ENCODE results near the gene ZNF785. TPM values are rescaled to one million over a fixed set of nuclear protein-coding genes. Genes with fewer than 3 reads are reported as not detected.

Gene ZNF785
- total RNA-seq, 1 donor from 2014 or later, result 20.2 TPM

DNA sequence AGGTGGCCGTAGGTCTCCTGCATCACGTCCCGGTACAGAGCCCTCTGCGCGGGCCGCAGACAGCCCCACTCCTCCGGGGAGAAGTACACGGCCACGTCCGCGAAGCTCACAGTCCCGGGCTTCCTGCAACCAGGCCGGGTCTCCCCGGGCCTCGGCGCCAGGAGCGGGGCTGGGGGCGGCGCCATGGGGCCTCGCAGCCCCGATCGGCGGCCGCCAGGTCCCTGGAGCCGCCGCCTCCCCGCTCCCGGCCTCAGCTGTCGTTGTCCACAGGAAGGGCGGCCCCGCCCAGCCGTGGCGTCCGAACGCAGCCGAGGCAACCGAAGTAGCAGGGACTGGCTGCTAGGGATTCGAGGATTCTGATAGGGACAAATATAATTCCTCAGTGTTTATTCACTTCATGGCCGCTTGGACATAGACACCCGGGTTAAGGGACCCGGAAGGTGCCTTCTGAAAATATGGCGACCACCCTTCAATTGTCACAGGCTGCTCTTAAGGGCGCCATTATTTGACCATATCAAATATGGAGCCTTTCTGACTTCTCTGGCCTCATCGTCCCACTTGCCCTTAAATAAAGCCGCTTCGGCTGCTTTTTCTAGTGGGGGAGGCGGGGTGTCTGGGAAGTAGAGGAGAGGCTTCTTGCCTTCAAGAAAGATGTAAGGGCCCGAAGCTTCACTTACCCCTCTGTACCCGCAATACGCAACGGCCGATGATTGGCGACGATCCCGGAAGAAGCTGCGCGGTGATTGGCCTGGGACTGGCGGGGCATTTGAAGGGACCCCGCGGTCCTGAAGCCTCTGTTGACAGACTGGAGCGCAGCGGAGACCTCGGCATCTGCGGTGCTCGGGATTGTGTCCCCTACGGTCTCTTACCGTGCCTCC lies 13.8 kb downstream of the ZNF785 start, which contains the start of gene ZNF688:
ZNF688 (minus strand) TSS at position 270 of the 878 bp plus-strand sequence; CDS start at position 185, 85 bp downstream.
- H3K9me3 Mint-ChIP-seq (ENCODE audit: low read depth), result no peaks in the 10 kb centered on the region
- no peaks in the 10 kb centered on the region for H3K36me3 Mint-ChIP-seq (ENCODE audit: low read depth)
- TF ChIP-seq, protein P1, sequence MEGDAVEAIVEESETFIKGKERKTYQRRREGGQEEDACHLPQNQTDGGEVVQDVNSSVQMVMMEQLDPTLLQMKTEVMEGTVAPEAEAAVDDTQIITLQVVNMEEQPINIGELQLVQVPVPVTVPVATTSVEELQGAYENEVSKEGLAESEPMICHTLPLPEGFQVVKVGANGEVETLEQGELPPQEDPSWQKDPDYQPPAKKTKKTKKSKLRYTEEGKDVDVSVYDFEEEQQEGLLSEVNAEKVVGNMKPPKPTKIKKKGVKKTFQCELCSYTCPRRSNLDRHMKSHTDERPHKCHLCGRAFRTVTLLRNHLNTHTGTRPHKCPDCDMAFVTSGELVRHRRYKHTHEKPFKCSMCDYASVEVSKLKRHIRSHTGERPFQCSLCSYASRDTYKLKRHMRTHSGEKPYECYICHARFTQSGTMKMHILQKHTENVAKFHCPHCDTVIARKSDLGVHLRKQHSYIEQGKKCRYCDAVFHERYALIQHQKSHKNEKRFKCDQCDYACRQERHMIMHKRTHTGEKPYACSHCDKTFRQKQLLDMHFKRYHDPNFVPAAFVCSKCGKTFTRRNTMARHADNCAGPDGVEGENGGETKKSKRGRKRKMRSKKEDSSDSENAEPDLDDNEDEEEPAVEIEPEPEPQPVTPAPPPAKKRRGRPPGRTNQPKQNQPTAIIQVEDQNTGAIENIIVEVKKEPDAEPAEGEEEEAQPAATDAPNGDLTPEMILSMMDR (IDR thresholded peaks at IDR 0.05), result peak; percentile 17
- DNase-seq (ENCODE audit: low spot score), result peak; percentile 97
- H3K4me3 Mint-ChIP-seq (ENCODE audit: unreplicated experiment), result peak within 1 kb of the TSS; percentile 89
- peak within 1 kb of the TSS; percentile 95 for H3K27ac Mint-ChIP-seq (ENCODE audit: unreplicated experiment)
- peaks cover 18% of the 10 kb centered on the region for H3K4me1 Mint-ChIP-seq (ENCODE audit: low read depth)
- H3K27me3 Mint-ChIP-seq (ENCODE audit: low read depth), result no peaks in the 10 kb centered on the region

- Mint-ChIP-seq H3K9me3 (ENCODE audit: low read depth) (no peaks in the 10 kb centered on the region), H3K4me1 (ENCODE audit: low read depth) (peaks cover 18% of the 10 kb centered on the region), H3K27me3 (ENCODE audit: low read depth) (no peaks in the 10 kb centered on the region), H3K36me3 (ENCODE audit: low read depth) (no peaks in the 10 kb centered on the region), H3K4me3 (ENCODE audit: unreplicated experiment) (peak overlapping the region; percentile 89), H3K27ac (ENCODE audit: unreplicated experiment) (peak overlapping the region; percentile 95)
- TF ChIP-seq, protein P1 (IDR thresholded peaks at IDR 0.05), result no peak
- DNase-seq (ENCODE audit: low spot score), result no peak
These were observed 14.7 kb downstream of the ZNF785 start for GRCh38 chr16:30570636-30571444.

- no peaks in the 10 kb centered on the region for H3K27me3 Mint-ChIP-seq (ENCODE audit: low read depth)
- no peaks in the 10 kb centered on the region for H3K36me3 Mint-ChIP-seq (ENCODE audit: low read depth)
- TF ChIP-seq, protein P1 (IDR thresholded peaks at IDR 0.05), result no peak
- no peaks in the 10 kb centered on the region for H3K9me3 Mint-ChIP-seq (ENCODE audit: low read depth)
- DNase-seq (ENCODE audit: low spot score), result no peak
- H3K4me3 Mint-ChIP-seq (ENCODE audit: unreplicated experiment), result no peak overlapping the region
- H3K4me1 Mint-ChIP-seq (ENCODE audit: low read depth), result peaks cover 18% of the 10 kb centered on the region
- no peak overlapping the region for H3K27ac Mint-ChIP-seq (ENCODE audit: unreplicated experiment)
These were observed 15.5 kb downstream of the ZNF785 start for GRCh38 chr16:30569746-30570635.

DNA sequence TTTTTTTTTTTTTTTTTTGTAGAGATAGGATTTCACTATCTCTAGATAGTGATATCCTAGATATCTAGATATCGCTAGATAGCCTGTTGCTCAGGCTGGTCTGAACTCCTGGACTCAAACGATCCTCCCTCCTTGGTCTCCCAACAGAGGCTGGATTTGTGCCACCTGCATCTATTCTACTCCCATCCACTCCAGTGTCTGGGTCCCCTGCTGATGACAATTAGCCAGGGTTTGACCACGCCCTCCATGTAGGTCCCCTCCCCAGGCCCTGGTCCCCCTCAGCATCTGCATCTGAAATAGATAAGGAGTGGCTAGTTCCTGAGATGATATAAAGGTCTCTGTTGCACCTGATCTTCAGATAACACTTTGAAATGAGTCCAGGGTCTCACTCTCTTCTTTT lies 16.2 kb downstream of the ZNF785 start:
- Mint-ChIP-seq H3K36me3 (ENCODE audit: low read depth) (no peaks in the 10 kb centered on the region), H3K4me1 (ENCODE audit: low read depth) (peaks cover 18% of the 10 kb centered on the region), H3K9me3 (ENCODE audit: low read depth) (no peaks in the 10 kb centered on the region), H3K4me3 (ENCODE audit: unreplicated experiment) (no peak overlapping the region), H3K27ac (ENCODE audit: unreplicated experiment) (no peak overlapping the region), H3K27me3 (ENCODE audit: low read depth) (no peaks in the 10 kb centered on the region)
- DNase-seq (ENCODE audit: low spot score), result no peak
- TF ChIP-seq, protein P1 (IDR thresholded peaks at IDR 0.05), result no peak

Data from chondrocyte (in vitro differentiated cells).